NCI-H187 treated with DMSO at 0.1 percent for 48 hours (cell line): ENCODE results near the gene ABCC2.

Experiments used
- DNase-seq: peaks from one replicate; lab custom pipeline; 2025; lab: John Stamatoyannopoulos, UW

ABCC2 gene

GRCh38 chr10:99775850-99776249 lies 6.6 kb upstream of the ABCC2 start:
- no peak for DNase-seq

- DNase-seq: no peak
Measured at GRCh38 chr10:99777918-99778714, 4.3 kb upstream of the ABCC2 start.

GRCh38 chr10:99779335-99779734 lies 3.1 kb upstream of the ABCC2 start:
- no peak for DNase-seq

- DNase-seq: no peak
Measured at GRCh38 chr10:99781734-99782429, 558 bp upstream of the ABCC2 start.

- DNase-seq: no peak
Measured at GRCh38 chr10:99784016-99784726, 1.7 kb downstream of the ABCC2 start.

GRCh38 chr10:99784727-99785441 lies 2.4 kb downstream of the ABCC2 start:
- no peak for DNase-seq

GRCh38 chr10:99785646-99786045 lies 3.2 kb downstream of the ABCC2 start:
- DNase-seq: no peak

GRCh38 chr10:99787311-99787710 lies 4.9 kb downstream of the ABCC2 start:
- DNase-seq: no peak

GRCh38 chr10:99787782-99788445 lies 5.5 kb downstream of the ABCC2 start:
- DNase-seq: no peak

GRCh38 chr10:99788598-99789256 lies 6.3 kb downstream of the ABCC2 start:
- no peak for DNase-seq

GRCh38 chr10:99791831-99792230 lies 9.4 kb downstream of the ABCC2 start:
- DNase-seq: no peak

GRCh38 chr10:99793819-99794218 lies 11.4 kb downstream of the ABCC2 start:
- no peak for DNase-seq

- no peak for DNase-seq
Measured at GRCh38 chr10:99796928-99797327, 14.5 kb downstream of the ABCC2 start.

- no peak for DNase-seq
Measured at GRCh38 chr10:99798031-99798430, 15.6 kb downstream of the ABCC2 start.

- no peak for DNase-seq
Measured at GRCh38 chr10:99798920-99799319, 16.5 kb downstream of the ABCC2 start.

GRCh38 chr10:99799613-99800012 lies 17.2 kb downstream of the ABCC2 start:
- DNase-seq: no peak

- no peak for DNase-seq
Measured at GRCh38 chr10:99804471-99804870, 22.0 kb downstream of the ABCC2 start.

- DNase-seq: no peak
Measured at GRCh38 chr10:99805190-99805589, 22.8 kb downstream of the ABCC2 start.

- DNase-seq: no peak
Measured at GRCh38 chr10:99806091-99806490, 23.7 kb downstream of the ABCC2 start.

- no peak for DNase-seq
Measured at GRCh38 chr10:99807786-99808185, 25.3 kb downstream of the ABCC2 start.

GRCh38 chr10:99808270-99808669 lies 25.8 kb downstream of the ABCC2 start:
- DNase-seq: no peak
